IPS-18c (cell line): ENCODE data around the gene FOXD4L3.
"Not testable (repeated sequence)": the region's sequence is repeated elsewhere in the genome, so short reads cannot be mapped to it uniquely, and the experiment has no call there.

Source experiments
- H3K4me3 ChIP-seq: 2 replicates; pipeline ENCODE4 v1.7.0; 2013; ENCODE audit warnings: low read depth, mild to moderate bottlenecking, low read length, moderate library complexity; ENCODE audit not compliant: insufficient read depth
- H3K9me3 ChIP-seq: one replicate; pipeline ENCODE4 v1.6.1; 2013; ENCODE audit warnings: mild to moderate bottlenecking, low read length, moderate library complexity; ENCODE audit not compliant: control insufficient read depth, insufficient read depth

The FOXD4L3 gene

DNA sequence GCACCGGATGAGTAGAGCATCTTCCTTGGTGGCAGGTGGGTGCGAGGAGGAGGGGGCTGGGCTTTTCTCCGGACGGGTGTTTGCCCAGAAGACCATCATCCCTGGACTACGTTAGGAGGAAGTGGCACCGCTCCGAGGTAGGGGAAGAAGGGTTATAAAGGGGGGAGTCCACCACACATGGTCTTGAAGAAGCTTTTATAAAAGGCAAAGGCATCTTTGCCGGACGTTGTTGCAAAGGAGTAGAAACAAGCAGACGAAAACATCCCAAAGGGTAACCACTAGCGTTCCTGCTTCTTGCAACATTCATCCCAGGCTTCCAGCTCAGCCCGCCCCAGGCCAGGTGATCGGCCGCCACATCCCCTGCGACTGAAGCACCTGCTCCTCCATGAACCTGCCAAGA is at the start of gene FOXD4L3:
Gene FOXD4L3 (plus strand): TSS at position 301 of the 400 bp plus-strand sequence. CDS start 85 bp downstream, at position 386.
- H3K4me3 ChIP-seq, H3K9me3 ChIP-seq: not testable (repeated sequence)

DNA sequence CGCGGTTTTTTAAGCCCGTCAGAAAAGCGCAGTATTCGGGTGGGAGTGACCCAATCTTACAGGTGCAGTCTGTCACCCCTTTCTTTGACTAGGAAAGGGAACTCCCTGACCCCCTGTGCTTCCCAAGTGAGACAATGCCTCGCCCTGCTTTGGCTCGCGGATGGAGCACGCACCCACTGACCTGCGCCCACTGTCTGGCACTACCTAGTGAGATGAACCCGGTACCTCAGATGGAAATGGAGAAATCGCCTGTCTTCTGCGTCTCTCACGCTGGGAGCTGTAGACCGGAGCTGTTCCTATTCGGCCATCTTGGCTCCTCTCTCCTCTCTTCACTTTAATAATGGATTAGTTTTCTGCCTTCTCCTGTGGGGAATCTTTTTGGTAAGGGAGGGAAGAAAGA is 21.6 kb upstream of the FOXD4L3 start:
- H3K9me3 ChIP-seq, H3K4me3 ChIP-seq: not testable (repeated sequence)

DNA sequence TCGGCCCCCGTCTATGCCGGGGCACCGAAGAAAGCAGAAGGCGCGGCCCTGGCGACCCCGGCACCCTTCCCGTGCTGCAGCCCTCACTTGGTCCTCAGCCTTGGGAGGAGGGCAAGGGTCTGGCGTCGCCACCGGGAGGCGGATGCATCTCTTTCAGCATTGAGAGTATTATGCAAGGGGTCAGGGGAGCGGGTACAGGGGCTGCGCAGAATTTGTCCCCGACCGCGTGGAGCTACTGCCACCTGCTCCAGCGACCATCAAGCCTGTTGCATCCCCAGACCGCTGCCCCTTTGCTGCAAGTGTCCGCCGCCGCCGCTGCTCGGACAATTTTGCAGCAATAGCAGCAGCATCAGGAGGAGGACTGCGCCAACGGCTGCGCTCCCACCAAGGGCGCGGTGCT is 1.1 kb downstream of the FOXD4L3 start:
- H3K9me3 ChIP-seq, H3K4me3 ChIP-seq: not testable (repeated sequence)

DNA sequence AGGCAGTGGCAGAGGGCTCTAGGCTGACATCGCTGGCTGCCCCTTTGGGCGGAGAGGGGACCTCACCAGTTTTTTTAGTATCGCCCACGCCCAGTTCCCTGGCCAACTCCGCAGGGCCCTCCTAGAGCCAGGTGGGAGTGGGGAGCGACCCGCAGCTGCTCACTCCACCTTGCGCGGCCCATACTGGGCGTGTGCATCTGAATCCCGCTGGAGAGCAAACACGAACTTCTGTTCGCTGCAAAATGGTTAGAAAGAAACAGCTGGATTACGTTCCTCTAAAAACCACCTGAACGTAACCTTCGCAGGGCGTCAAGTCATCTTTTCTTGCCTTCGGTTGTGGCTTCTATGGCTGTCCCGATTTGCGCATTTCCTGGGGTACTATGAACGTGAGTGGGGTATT is 1.5 kb downstream of the FOXD4L3 start:
- H3K4me3 ChIP-seq, H3K9me3 ChIP-seq: not testable (repeated sequence)

DNA sequence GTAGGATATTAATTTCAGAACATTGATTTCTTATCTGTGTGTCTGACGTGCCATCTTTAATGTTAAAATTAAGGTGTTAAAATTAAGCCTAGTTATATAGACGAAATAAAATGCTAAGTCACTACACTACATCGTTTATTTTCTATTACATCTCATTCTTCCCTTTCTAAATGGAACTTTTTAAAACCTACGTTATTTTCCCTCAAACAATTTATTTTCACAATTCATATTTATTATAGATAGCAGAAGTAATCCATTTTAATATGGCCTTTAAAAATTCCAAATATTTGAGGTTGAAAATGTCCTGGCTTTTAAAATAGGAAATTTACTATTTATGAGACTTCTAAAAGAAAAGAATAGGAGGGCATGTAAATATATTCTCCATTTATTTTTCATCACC is 2.1 kb downstream of the FOXD4L3 start:
- not testable (repeated sequence) for H3K4me3 ChIP-seq, H3K9me3 ChIP-seq

DNA sequence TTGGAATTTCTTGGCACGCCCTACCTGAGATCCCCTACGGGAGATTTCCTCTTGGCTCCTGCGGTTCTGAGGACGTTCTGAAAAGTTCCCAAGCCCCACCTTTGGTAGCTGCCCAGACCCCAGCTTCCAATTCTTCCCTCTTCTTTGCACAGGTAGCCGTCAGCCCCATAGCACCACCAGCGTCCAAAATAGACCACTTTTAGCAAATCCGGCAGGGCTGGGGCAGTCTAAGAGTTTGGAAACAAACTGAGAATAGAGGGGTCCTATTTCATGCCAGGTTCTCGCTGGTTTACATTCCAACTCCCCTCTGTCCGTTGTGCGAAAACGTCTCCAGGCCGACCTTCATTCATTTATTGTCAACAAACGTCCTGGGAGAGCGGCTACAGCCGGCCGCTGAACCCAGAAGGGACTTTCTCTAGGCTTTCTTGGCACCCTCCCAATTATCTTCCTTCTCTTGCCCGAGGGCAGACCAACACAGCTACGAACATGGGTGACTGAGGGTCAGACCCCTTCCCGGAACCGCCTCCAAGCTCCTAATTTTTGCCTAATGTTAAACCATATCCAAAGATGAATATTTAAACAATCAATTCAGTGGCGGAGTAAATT is 3.1 kb downstream of the FOXD4L3 start:
- H3K9me3 ChIP-seq, H3K4me3 ChIP-seq: not testable (repeated sequence)

DNA sequence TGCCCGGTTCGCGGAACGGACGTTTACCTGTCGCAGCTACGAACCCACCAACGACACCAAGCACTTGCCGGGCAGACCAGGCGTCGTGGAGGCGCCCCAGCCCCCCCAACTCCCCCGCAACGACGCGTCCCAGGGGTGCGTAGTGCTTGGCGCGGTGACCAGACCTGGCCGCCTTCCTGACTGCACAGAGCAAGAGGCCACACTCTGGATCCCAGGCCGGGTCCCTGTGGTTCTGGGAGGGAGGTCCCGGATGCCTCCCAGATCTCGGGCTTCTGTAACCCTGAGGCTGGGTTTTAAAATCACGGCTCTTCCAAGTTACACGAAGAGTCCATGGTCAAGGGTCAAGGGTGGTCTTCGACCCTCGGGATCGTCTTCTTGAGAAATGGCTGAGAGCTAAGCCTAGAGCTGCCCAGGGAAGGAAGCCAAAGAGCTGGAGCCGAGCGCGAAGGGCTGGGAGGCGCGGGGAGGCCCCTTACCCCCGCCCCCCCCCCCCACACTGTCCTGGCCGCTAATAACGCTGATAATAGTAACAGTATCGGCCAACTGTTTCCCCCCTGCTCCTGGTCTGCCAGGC is 3.8 kb downstream of the FOXD4L3 start:
- H3K9me3 ChIP-seq, H3K4me3 ChIP-seq: not testable (repeated sequence)

DNA sequence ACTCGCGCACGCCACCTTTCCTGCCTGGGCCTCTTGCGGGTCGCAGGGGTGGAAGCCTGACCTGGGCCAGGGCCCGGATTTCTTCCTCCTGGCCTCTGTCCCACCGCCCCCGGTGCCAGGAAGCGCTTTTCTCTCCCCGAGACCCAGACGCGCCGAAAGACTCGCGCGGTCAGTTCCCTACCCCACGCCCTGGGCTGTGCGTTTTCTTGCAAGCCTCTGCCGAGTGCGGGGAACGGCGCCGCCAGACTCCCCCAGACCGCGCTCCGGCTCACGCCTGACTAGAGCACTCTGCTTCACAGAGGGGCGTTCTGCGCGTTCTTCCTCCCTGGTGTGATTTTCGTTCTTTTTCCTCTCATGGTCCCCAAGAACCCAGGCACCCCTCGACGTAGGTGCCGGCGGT is 4.5 kb downstream of the FOXD4L3 start:
- not testable (repeated sequence) for H3K9me3 ChIP-seq, H3K4me3 ChIP-seq

DNA sequence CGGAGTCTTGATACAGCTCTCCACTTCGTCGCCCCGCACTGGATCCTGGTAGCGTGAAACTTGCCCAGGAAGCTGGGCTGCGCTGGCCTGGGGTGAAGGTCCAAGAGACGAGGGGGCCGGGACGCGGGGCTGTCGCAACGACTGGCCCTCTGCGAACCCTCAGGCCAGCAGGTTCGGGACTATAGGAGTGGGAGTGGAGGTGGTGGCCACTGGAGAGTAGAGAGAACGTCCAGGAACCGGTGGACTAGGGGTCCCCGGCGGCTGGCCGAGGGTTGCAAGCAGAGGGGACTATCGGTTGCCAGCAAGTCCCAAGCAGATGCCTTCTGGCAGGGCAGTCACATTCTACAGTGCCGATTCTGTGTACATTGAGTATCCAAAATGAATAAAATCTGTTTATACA is 5.0 kb downstream of the FOXD4L3 start:
- H3K4me3 ChIP-seq, H3K9me3 ChIP-seq: not testable (repeated sequence)

DNA sequence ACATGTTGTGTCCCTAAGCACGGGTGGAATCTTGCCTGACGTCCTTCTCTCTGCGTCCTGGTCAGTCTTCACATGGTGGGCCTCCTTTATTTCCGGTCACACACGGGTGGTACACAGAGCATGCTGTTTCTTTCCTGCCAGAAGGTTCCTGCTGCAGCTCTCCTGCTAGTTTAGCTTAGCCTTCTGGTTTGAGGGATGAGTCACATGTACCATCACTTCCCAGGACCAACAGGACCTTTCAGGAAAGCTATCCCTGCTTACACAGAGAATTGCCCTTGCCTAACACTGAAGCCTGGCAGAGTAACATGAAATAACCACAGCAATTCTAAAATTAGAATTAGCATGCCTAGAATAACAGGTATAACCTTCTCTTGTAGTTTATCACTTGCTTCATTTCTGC is 8.5 kb downstream of the FOXD4L3 start:
- H3K4me3 ChIP-seq, H3K9me3 ChIP-seq: not testable (repeated sequence)

DNA sequence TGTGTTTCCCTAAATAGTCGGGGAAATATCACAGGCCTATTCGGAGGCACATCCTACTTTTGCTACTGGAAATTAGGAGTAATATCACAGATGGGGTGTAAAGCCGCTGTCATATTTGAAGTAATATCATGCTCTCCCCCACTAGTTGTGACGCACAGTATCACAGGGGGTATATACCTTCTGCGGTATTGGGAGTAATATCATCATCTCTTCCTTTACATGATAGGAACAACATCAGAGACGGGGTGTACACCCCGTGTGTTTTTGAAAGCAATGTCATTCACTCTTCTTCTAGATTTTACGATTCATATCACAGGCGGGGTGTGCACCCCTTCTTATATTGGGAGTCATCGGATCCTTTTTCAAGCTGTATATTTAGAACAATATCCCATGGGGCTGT is 15.5 kb downstream of the FOXD4L3 start:
- H3K4me3 ChIP-seq = not testable (repeated sequence)

DNA sequence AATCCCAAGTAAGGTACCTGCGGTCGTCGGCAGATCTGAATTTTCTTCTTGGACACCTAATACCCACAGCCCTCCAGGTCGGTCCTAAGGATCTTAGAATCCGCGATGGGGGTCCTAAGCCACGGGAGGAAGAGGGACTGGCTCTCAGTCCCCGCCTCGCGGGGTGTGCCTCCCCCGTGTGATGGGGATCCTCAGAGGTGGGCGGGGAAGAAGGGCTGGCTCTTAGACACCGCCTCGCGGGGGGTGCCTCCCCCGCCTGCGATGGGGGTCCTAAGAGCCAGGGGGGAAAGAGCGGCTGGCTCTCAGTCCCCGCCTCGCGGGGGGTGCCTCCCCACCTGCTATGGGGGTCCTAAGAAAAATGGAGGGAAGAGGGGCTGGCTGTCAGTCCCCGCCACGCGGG is 21.1 kb downstream of the FOXD4L3 start:
- H3K4me3 ChIP-seq, H3K9me3 ChIP-seq: not testable (repeated sequence)

More for the DNA sequence above, 15.5 kb downstream of the FOXD4L3 start:
- not testable (repeated sequence) for H3K9me3 ChIP-seq

DNA sequence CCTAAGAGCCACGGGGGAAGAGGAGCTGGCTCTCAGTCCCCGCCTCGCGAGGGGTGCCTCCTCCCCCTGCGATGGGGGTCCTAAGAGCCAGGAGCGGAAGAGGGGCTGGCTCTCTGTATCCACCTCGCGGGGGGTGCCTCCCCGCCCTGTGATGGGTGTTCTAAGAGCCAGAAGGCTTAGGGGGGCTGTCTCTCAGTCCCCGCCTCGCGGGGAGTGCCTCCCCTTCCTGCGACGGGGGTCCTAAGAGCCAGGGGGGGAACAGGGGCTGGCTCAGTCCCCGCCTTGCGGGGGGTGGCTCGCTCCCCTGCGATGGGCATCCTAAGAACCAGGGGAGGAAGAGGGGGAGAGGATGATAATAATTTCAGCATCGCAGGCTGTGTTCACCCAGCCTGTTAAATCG is 21.9 kb downstream of the FOXD4L3 start:
- H3K4me3 ChIP-seq, H3K9me3 ChIP-seq: not testable (repeated sequence)

DNA sequence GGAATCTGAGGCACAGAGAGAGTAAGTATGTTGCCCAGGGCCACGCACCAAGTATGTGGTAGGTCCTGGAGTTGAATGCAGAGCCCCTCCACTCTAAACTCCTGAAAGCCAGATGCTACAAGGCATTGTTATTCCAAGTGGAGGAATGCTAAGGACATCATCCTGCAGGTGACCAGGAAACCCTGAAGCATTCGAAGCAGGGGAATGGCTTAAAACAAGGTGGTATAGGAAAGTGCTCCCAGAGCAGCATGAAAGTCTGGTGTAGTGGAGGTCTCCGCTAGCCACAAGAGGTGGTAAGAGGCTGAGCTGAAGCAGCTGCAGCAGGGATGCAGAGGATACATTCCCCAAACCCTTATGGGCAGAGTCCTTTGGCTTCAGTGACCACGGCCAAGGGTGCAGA is 26.4 kb downstream of the FOXD4L3 start:
- H3K4me3 ChIP-seq, H3K9me3 ChIP-seq: not testable (repeated sequence)

DNA sequence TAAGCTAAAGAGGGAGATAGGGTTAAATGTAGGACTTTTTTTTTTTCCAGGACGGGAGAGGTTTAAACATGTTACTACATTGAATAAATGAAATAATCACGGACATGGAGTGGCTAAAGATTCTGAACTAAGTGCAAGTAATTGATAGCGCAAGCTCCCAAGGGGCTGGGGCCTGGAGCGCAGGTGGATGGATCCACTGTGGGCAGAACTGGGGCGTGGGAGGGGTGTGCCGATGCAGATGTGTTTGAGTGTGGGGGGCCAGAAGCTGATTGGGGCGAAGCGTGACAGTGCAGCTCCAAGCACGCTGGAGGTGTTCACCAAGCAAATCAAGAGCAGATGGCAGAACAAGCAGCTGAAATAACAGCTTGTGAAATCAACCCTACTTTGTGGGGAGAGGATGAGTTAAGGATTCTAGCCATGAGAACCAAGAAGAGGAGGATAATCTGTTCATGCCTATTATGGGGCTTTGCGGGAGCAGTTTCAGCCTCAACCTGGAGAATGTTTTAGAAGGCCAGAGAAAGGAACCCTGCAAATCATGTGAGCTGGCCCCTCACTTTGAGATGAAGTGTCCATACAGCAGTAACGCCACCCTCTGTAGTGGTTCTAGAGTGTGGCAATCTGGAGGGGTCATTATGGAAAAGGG is 28.0 kb downstream of the FOXD4L3 start:
- H3K9me3 ChIP-seq, H3K4me3 ChIP-seq: not testable (repeated sequence)

DNA sequence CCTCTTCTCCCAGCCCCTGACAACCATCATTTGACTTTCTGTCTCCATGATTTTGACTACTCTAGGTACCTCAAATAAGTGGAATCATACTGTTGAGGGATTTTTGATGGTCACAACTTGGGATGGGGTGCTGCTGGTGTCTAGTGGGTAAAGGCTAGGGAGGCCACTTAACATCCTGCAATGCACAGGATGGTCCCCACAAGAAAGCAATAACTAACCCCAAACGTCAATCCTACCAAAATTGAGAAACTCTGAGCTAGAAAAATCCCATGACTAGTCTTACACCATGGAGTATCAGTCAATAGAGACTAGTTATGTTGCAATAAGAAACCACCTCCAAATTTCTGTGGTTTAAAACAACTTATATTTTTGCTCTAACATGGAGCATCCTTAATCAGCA is 29.5 kb downstream of the FOXD4L3 start:
- not testable (repeated sequence) for H3K9me3 ChIP-seq, H3K4me3 ChIP-seq

DNA sequence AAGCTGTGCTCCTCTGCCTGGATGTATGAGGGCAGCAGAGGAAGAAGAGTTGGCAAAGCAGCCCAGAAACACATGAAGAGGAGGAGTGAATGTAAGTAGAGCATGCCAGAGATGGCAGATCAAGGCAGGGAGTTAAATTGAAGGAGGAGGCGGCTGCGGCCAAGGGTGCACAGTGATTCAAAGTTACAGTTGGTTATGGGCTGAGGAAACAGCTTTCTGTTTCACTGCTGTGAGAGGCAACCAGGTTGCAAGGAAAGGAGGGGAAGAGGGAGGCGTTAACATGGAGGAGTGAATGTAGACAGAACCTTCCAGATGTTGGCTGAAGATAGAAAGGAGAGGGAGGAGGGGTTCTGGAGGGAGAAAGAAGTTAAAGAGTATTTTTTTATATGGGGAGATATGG is 33.3 kb downstream of the FOXD4L3 start:
- H3K4me3 ChIP-seq, H3K9me3 ChIP-seq: not testable (repeated sequence)

DNA sequence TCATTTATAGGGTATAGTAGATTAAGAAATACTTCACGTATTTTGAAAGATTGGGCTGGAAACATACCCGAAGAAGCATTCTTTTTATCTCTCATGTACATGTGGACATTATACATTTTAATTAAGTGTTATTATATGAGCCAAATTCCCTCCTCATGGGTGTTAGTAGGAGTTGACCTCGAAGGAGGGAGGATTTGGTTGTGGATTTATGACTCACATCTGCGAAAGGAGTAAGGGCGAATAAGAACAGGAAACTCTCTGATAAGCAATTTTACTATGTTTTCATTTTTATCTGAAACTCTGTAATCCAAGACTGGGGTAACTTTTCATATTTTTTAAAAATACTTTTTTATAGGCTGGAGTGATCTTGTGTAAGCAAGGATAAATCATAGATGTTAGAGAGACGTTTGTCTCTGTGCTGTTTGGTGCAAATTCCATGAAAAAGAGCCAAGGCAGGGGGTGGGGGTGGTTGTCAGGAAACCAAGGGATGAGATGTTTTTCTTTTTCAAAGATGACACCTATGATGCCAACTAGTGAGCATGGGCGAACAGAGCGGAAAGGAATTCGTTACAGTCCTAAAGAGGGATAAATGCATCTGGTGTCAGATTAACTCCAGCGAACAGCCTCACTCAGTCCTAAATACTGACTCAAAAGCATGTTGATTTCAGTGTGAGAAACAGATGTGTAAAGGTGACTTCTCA is 34.1 kb downstream of the FOXD4L3 start:
- not testable (repeated sequence) for H3K9me3 ChIP-seq, H3K4me3 ChIP-seq
